Choroid plexus epithelial cell (primary cell): Measurements from ENCODE around the gene NPAT.

ENCODE experiments used
- DNase-seq: peaks from one replicate; pipeline ENCODE4 v3.0.0-alpha.2; 2010; ENCODE audit warnings: low read depth
- H3K4me3 ChIP-seq: 2 replicates; pipeline ENCODE4 v1.5.1; 2011; ENCODE audit warnings: low read depth, mild to moderate bottlenecking, control low read depth, low read length, moderate library complexity
- TF ChIP-seq, protein P1 (sequence below): conservative IDR thresholded peaks from 2 replicates; pipeline ENCODE4 v1.5.1; 2011; ENCODE audit warnings: low read depth, mild to moderate bottlenecking, control low read depth, inconsistent platforms, low read length, moderate library complexity

Gene NPAT

DNA sequence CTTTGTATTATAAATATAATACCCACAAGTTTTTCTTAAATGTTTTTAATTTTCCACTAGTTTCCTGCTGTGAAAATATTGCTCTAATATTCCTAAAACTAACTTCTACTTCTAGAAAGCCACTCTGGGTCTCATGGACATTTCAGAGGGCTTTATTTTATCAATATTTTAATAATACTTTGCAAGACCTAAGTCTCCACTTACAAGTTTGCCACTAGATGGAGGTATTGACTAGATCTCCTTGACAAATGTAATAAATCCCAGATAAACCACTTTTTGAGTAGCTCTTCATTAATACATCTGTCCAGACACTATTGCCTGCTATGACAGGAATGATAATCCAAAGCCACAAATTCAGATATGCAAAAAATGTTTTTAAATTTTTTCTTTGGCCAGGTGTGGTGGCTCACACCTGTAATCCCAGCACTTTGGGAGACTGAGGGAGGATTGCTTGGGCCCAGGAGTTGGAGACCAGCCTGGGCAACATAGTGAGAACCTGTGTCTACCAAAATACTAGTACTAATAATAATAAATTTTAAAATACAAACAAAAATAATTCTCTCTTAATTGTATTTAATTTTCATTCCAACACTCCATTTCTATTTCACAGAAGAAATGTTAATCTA, 104.6 kb downstream of the NPAT start:
- TF ChIP-seq, protein P1, sequence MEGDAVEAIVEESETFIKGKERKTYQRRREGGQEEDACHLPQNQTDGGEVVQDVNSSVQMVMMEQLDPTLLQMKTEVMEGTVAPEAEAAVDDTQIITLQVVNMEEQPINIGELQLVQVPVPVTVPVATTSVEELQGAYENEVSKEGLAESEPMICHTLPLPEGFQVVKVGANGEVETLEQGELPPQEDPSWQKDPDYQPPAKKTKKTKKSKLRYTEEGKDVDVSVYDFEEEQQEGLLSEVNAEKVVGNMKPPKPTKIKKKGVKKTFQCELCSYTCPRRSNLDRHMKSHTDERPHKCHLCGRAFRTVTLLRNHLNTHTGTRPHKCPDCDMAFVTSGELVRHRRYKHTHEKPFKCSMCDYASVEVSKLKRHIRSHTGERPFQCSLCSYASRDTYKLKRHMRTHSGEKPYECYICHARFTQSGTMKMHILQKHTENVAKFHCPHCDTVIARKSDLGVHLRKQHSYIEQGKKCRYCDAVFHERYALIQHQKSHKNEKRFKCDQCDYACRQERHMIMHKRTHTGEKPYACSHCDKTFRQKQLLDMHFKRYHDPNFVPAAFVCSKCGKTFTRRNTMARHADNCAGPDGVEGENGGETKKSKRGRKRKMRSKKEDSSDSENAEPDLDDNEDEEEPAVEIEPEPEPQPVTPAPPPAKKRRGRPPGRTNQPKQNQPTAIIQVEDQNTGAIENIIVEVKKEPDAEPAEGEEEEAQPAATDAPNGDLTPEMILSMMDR: peak; percentile 67
- H3K4me3 ChIP-seq: no peak overlapping the region
- DNase-seq: peak; percentile 88

DNA sequence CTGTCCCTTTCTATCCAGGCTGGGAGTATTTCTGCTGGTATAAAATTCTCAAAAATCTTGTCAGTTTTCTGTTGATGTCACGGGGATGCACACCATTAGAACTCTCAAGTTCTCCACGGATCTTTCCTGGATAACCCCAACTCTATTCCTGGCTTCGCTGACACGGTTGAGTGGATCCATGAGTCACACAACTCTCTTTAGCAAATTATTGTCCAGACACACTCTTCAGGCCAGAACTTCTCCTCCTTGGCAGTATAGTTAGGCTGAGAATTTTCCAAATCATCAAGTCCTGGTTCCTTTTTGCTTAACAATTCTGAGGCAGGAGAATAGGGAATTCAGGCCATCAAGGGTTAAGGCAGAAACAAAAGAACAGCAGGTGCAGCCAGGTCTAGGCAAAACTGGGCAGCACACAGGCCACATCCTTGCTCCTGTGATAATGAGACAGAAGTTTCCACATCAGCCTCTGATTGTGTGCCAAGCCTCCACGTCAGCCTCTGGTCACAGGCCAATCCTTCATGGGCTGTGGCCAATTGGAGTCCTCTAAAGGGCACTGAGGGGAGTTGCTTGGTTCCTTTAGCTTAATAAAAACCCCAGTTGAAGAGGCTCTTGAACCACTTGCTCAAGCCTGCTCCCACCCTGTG, 106.8 kb downstream of the NPAT start:
- DNase-seq: peak; percentile 89
- TF ChIP-seq, protein P1: no peak

DNA sequence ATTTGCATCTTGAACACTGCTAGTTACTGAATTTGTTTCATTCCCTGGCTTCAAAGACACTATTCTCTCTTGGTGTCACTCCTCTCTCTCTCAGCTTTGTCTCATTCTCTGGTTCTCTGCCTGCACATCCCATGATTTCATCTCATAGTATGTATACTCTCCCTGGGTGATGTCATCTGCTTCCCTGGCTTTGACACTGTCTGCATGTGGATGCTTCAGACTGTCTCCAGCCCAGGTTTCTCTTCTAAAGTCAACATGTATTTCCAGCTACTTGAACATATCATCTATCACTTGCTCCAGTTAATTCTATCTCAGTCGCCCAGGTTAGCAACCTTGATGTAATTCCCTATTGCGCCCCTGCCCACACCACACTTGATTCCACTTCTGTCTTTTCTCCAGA, 110.4 kb downstream of the NPAT start:
- TF ChIP-seq, protein P1: no peak

More for the DNA sequence above, 106.8 kb downstream of the NPAT start:
- H3K4me3 ChIP-seq: no peak overlapping the region

DNA sequence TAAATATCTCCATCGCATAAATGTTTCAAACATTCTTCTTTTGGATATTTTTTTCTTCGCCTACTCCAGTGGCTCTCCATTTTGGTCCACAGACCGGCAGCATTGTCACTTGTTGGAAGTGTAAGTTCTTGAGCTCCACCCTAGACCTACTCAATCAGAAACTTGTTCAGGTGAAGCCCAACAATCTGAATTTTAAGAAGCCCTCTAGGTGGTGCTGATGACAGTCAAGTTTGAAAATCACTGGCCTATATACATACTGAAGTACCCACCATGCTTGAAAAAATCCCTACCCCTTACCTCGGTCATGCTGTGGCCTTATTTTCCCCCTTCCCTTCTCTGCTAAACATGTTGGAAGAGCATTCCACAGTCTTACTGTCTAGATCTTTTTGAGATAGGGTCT, 111.3 kb downstream of the NPAT start:
- H3K4me3 ChIP-seq: no peak overlapping the region
- TF ChIP-seq, protein P1: no peak
- DNase-seq: no peak

More for the DNA sequence above, 110.4 kb downstream of the NPAT start:
- DNase-seq: no peak
- H3K4me3 ChIP-seq: no peak overlapping the region
